Stimulated activated CD8-positive, alpha-beta memory T cell treated with anti-CD3 and anti-CD28 coated beads, Interleukin-15, amount 100 ng/mL, for 4 hours (primary cell): ENCODE data around the gene FGD2.

ENCODE experiments used
- DNase-seq, 2 donors: peaks; one replicate each; pipeline ENCODE4 v3.0.0-alpha.2; 2020; ENCODE audit warnings: low read depth in 2 of 2

The FGD2 gene

GRCh38 chr6:37018198-37019064 is 13.0 kb downstream of the FGD2 start:
- peak; percentile 65 to 78 for DNase-seq

- DNase-seq: no peak
Measured at GRCh38 chr6:37019065-37019450, 13.6 kb downstream of the FGD2 start.

GRCh38 chr6:37020381-37020780 is 14.9 kb downstream of the FGD2 start:
- no peak for DNase-seq

GRCh38 chr6:37020812-37021211 is 15.4 kb downstream of the FGD2 start:
- no peak for DNase-seq

- DNase-seq: peak in 1 of 2 donors; percentile 50
Measured at GRCh38 chr6:37021356-37022129, 16.1 kb downstream of the FGD2 start.

GRCh38 chr6:37022135-37022863 is 16.8 kb downstream of the FGD2 start:
- no peak for DNase-seq

- no peak for DNase-seq
Measured at GRCh38 chr6:37024656-37025337, 19.3 kb downstream of the FGD2 start.

GRCh38 chr6:37025621-37026466 is 20.4 kb downstream of the FGD2 start:
- no peak for DNase-seq

GRCh38 chr6:37027036-37027720 is 21.7 kb downstream of the FGD2 start:
- DNase-seq: no peak

- DNase-seq: no peak
Measured at GRCh38 chr6:37027811-37028469, 22.5 kb downstream of the FGD2 start.

GRCh38 chr6:37029249-37029971 is 24.0 kb downstream of the FGD2 start:
- no peak for DNase-seq

- no peak for DNase-seq
Measured at GRCh38 chr6:37030599-37030998, 25.1 kb downstream of the FGD2 start.

GRCh38 chr6:37032239-37032638 is 26.8 kb downstream of the FGD2 start:
- DNase-seq: no peak

- no peak for DNase-seq
Measured at GRCh38 chr6:37033255-37033654, 27.8 kb downstream of the FGD2 start.

GRCh38 chr6:37033819-37034795 is 28.7 kb downstream of the FGD2 start:
- no peak for DNase-seq

GRCh38 chr6:37036146-37036545 is 30.7 kb downstream of the FGD2 start:
- no peak for DNase-seq

- no peak for DNase-seq
Measured at GRCh38 chr6:37038292-37039198, 33.1 kb downstream of the FGD2 start.
